Measurements from ENCODE around the gene COPS6.

GRCh38 chr7:100128637-100128963 is 39.8 kb downstream of the COPS6 start:
- TF ChIP-seq POLR2A (IDR thresholded peaks at IDR 0.05): no peak
- TF ChIP-seq CTCF (IDR thresholded peaks at IDR 0.05): no peak
